Liver (tissue), 9 donors: Measurements from ENCODE around the gene SDK2. TPM values are rescaled to one million over a fixed set of nuclear protein-coding genes. Genes with fewer than 3 reads are reported as not detected.

Experiments used
- DNase-seq: peaks from one replicate; pipeline ENCODE4 v3.0.0-alpha.2; 2017; ENCODE audit warnings: low spot score
- H3K27ac ChIP-seq, 2 donors: one replicate each; pipeline ENCODE4 v1.7.0; 2013; ENCODE audit warnings: inconsistent platforms in 2 of 2, low read length in 2 of 2, control low read depth in 1 of 2, low read depth in 1 of 2, mild to moderate bottlenecking in 1 of 2
- H3K27me3 ChIP-seq, 4 donors: one replicate each; pipeline versions ENCODE4 v1.6.1 to v1.7.0; 2013; ENCODE audit warnings: low read length in 3 of 4, inconsistent platforms in 1 of 4, mild to moderate bottlenecking in 1 of 4, moderate library complexity in 1 of 4; ENCODE audit not compliant: control insufficient read depth in 4 of 4, insufficient read depth in 4 of 4
- H3K36me3 ChIP-seq, 4 donors: one replicate each; pipeline versions ENCODE4 v1.6.1 to v1.7.0; 2013; ENCODE audit warnings: low read length in 3 of 4, mild to moderate bottlenecking in 3 of 4, low read depth in 1 of 4, moderate library complexity in 1 of 4; ENCODE audit not compliant: control insufficient read depth in 4 of 4, insufficient read depth in 3 of 4
- H3K4me1 ChIP-seq, 4 donors: one replicate each; pipeline versions ENCODE4 v1.6.1 to v1.7.0; 2013; ENCODE audit warnings: low read length in 3 of 4, mild to moderate bottlenecking in 3 of 4, moderate library complexity in 1 of 4; ENCODE audit not compliant: control insufficient read depth in 4 of 4, insufficient read depth in 4 of 4
- H3K4me3 ChIP-seq, 3 donors: one replicate each; pipeline versions ENCODE4 v1.6.1 to v1.7.0; 2013; ENCODE audit warnings: low read length in 3 of 3, control low read depth in 1 of 3, low read depth in 1 of 3, mild to moderate bottlenecking in 1 of 3
- H3K9ac ChIP-seq, 2 donors: one replicate each; pipeline ENCODE4 v1.7.0; 2013; ENCODE audit warnings: low read length in 2 of 2, mild to moderate bottlenecking in 2 of 2, moderate library complexity in 2 of 2, control low read depth in 1 of 2, low read depth in 1 of 2
- H3K9me3 ChIP-seq, 4 donors: one replicate each; pipeline versions ENCODE4 v1.6.1 to v1.7.0; 2013; ENCODE audit warnings: low read length in 3 of 4; ENCODE audit not compliant: control insufficient read depth in 4 of 4
- ATF3 ChIP-seq: IDR thresholded peaks from 2 replicates; pipeline ENCODE4 v1.6.1; 2016; ENCODE audit warnings: antibody characterized with exemption
- CTCF ChIP-seq: fragments of 150-350 bp; IDR thresholded peaks from 2 replicates; pipeline ENCODE4 v1.5.1; 2017; ENCODE audit warnings: improper control_type of control experiment, low read depth, low read length; ENCODE audit not compliant: missing input control
- EGR1 ChIP-seq, 2 donors: IDR thresholded peaks; 2 replicates each; pipeline ENCODE4 v1.6.1; 2016 to 2018; ENCODE audit warnings: antibody characterized with exemption in 2 of 2, low read depth in 2 of 2
- FOXA1 ChIP-seq: IDR thresholded peaks from 2 replicates; pipeline ENCODE4 v1.6.1; 2016; ENCODE audit warnings: antibody characterized with exemption
- GABPA ChIP-seq, 2 donors: IDR thresholded peaks in 1 of 2; conservative IDR thresholded peaks in 1 of 2; 2 replicates each; pipeline ENCODE4 v1.6.1; 2016; ENCODE audit warnings: antibody characterized with exemption in 2 of 2, mild to moderate bottlenecking in 1 of 2, moderate library complexity in 1 of 2
- HNF4G ChIP-seq: IDR thresholded peaks from 2 replicates; pipeline ENCODE4 v1.6.1; 2016; ENCODE audit warnings: antibody characterized with exemption
- JUND ChIP-seq, 2 donors: IDR thresholded peaks; 2 replicates each; pipeline ENCODE4 v1.6.1; 2016; ENCODE audit warnings: antibody characterized with exemption in 2 of 2
- NR2F2 ChIP-seq: IDR thresholded peaks from 2 replicates; pipeline ENCODE4 v1.6.1; 2016; ENCODE audit warnings: antibody characterized with exemption
- REST ChIP-seq: IDR thresholded peaks from 2 replicates; pipeline ENCODE4 v1.6.1; 2016; ENCODE audit warnings: antibody characterized with exemption, mild to moderate bottlenecking
- SP1 ChIP-seq: IDR thresholded peaks from 2 replicates; pipeline ENCODE4 v1.6.1; 2018; ENCODE audit warnings: antibody characterized with exemption, mild to moderate bottlenecking
- TAF1 ChIP-seq: conservative IDR thresholded peaks from 2 replicates; pipeline ENCODE4 v1.6.1; 2016; ENCODE audit warnings: antibody characterized with exemption, mild to moderate bottlenecking
- YY1 ChIP-seq: IDR thresholded peaks from 2 replicates; pipeline ENCODE4 v1.6.1; 2016; ENCODE audit warnings: antibody characterized with exemption, mild to moderate bottlenecking
- ZBTB33 ChIP-seq: IDR thresholded peaks from 2 replicates; pipeline ENCODE4 v1.6.1; 2016; ENCODE audit warnings: antibody characterized with exemption
- WGBS: extraction: QIAGEN DNeasy Blood & Tissue Kit; methylation state at CpG from one replicate; pipeline ENCODE4 v1.1.7; 2013; 5-methylcytosine and 5-hydroxymethylcytosine counted together
- polyA plus RNA-seq, 2 donors: library from polyadenylated mRNA; stranded (reverse) in 1 of 2; unstranded in 1 of 2; fragments of 200-250 nt in 1 of 2; fragments of >200 nt in 1 of 2; fragmentation: Nextera tagmentation in 1 of 2; extraction: Ambion mirVana in 1 of 2; gene quantifications; one replicate each; pipeline versions ENCODE4 v1.2.1 to v1.2.3, GENCODE V29; 2013 to 2015
- total RNA-seq, 2 donors: library from RNA; depleted of rRNA; stranded (reverse); fragments of >200 nt; gene quantifications; one replicate each; pipeline ENCODE4 v1.2.3, GENCODE V29; 2014
- TF ChIP-seq, protein P1 (sequence below): IDR thresholded peaks from 2 replicates; pipeline ENCODE4 v1.6.1; 2016; ENCODE audit warnings: antibody characterized with exemption
- donor health status: healthy.
- donor health status: healthy.
- donor health status: healthy.
- donor health status: healthy.
- donor health status: healthy.

SDK2 gene
- total and polyA plus RNA-seq, 4 donors: 0.05 to 0.42 (median 0.10) TPM

DNA sequence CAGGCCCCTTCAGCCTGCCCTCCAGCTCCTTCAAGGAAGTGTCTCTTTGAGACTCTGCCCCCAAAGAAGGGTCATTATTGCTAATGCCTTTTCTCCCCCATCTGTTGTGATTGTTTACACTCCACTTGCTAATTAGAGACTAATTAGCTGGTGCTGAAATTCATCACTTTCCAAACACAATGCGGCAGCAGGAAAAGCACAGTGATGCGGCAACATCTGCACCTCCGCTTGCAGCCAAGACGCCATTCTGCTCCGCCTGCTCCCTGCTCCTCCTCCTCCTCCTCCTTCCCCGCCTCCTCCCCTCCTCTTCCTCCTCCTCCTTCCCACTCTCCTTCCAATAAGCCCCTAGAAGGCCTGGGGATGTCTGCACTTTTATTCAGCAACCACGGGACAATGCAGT is 110.5 kb downstream of the SDK2 start:
- H3K9ac ChIP-seq: no peak overlapping the region

GRCh38 chr17:73533127-73533526 is 111.1 kb downstream of the SDK2 start:
- no peak overlapping the region for H3K9ac ChIP-seq
- no peak for DNase-seq
- peaks cover 0 to 3% (median 0%) of the 10 kb centered on the region in 4 donors for H3K27me3 ChIP-seq
- H3K4me1 ChIP-seq: peaks cover 0 to 4% (median 0%) of the 10 kb centered on the region in 4 donors
- no peaks in the 10 kb centered on the region for H3K36me3 ChIP-seq
- WGBS: 52% methylated on average over 13 of the region's 13 CpGs
- no peak overlapping the region for H3K4me3 ChIP-seq
- TF ChIP-seq, protein P1, sequence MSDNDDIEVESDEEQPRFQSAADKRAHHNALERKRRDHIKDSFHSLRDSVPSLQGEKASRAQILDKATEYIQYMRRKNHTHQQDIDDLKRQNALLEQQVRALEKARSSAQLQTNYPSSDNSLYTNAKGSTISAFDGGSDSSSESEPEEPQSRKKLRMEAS: no peak
- no peak for TF ChIP-seq JUND (IDR thresholded peaks at IDR 0.05)
- no peak for TF ChIP-seq EGR1 (IDR thresholded peaks at IDR 0.05; ENCODE audit: low read depth in 2 of 2)
- no peak for TF ChIP-seq CTCF
- no peak for TF ChIP-seq YY1
- no peak for TF ChIP-seq TAF1
- no peak for TF ChIP-seq NR2F2
- TF ChIP-seq SP1: no peak
- no peak overlapping the region for H3K27ac ChIP-seq
- H3K9me3 ChIP-seq: no peaks in the 10 kb centered on the region

More for the DNA sequence above, 110.5 kb downstream of the SDK2 start:
- no peak overlapping the region for H3K4me3 ChIP-seq
- H3K9me3 ChIP-seq: no peaks in the 10 kb centered on the region
- H3K4me1 ChIP-seq: no peaks in the 10 kb centered on the region
- no peak for DNase-seq
- TF ChIP-seq, protein P1: no peak
- no peak for TF ChIP-seq HNF4G
- H3K27me3 ChIP-seq: peaks cover 0 to 3% (median 0%) of the 10 kb centered on the region in 4 donors
- 57% methylated on average over 7 of the region's 7 CpGs for WGBS
- H3K27ac ChIP-seq: no peak overlapping the region
- no peaks in the 10 kb centered on the region for H3K36me3 ChIP-seq

DNA sequence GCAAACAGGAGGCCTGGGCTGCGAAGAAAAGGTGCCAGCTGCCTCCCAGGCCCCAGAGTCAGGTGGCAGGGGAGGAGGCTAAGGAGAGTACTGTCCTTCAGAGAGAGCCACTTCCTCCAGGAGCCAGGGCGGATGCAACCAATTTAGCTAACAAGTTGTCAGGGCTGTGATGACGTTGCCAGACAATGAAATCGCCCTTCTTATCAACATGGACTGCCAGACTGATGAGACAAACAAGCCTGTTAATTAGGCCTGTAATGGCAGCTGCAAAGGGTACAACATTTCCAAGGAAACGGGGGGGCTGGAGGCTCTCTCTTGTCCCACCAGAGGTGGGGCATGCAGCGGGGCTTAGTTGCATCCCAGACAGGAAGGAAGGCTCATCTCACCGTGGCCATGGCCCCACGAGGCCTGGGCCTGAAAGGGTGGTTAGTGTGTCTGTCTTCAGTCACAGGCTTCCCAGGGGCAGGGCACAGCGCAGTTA is 111.8 kb downstream of the SDK2 start:
- DNase-seq: no peak

More for the DNA sequence above, 111.8 kb downstream of the SDK2 start:
- Histone ChIP-seq H3K27ac (no peak overlapping the region), H3K4me3 (no peak overlapping the region), H3K9ac (no peak overlapping the region), H3K9me3 (no peaks in the 10 kb centered on the region), H3K4me1 (peaks cover 0 to 4% (median 0%) of the 10 kb centered on the region in 4 donors), H3K27me3 (peaks cover 0 to 3% (median 0%) of the 10 kb centered on the region in 4 donors), H3K36me3 (no peaks in the 10 kb centered on the region)
- TF ChIP-seq REST (no peak), CTCF (no peak), JUND (IDR thresholded peaks at IDR 0.05) (no peak), ZBTB33 (no peak), ATF3 (no peak), TAF1 (no peak), HNF4G (no peak), GABPA (IDR thresholded peaks at IDR 0.05 in 1 of 2, conservative IDR thresholded peaks at IDR 0.05 in 1 of 2) (no peak), NR2F2 (no peak), FOXA1 (no peak)
- 60% methylated on average over 9 of the region's 9 CpGs for WGBS
